H1 (cell line): ENCODE measurements around the gene TOP3B.

Source experiments
- BRCA1 ChIP-seq: IDR thresholded peaks from 2 replicates; pipeline ENCODE4 v1.6.1; 2012; ENCODE audit warnings: low read depth, low read length, improper control_type of control experiment
- GABPA ChIP-seq: IDR thresholded peaks from 2 replicates; pipeline ENCODE4 v1.6.1; 2011; ENCODE audit warnings: mild to moderate bottlenecking, low read length, moderate library complexity, borderline replicate concordance; ENCODE audit not compliant: insufficient read depth
- KDM1A ChIP-seq: fragments of 200-600, 300-600 bp; sonication (generic); IDR thresholded peaks from 2 replicates; pipeline ENCODE4 v1.7.1; 2016; ENCODE audit warnings: mild to moderate bottlenecking, low read length, borderline replicate concordance
- RFX5 ChIP-seq: IDR thresholded peaks from 2 replicates; pipeline ENCODE4 v1.6.1; 2011; ENCODE audit warnings: low read depth, low read length, improper control_type of control experiment, borderline replicate concordance
- TAF1 ChIP-seq: IDR thresholded peaks from 2 replicates; pipeline ENCODE4 v1.6.1; 2011; ENCODE audit warnings: mild to moderate bottlenecking, low read depth, low read length
- ZNF274 ChIP-seq: IDR thresholded peaks from 2 replicates; pipeline ENCODE4 v1.7.0; 2012; ENCODE audit warnings: low read length, borderline replicate concordance; ENCODE audit errors: extremely low read depth
- TF ChIP-seq, protein P1 (sequence below), 3 experiments: IDR thresholded peaks; 1 replicate in 2 of 3; 2 replicates in 1 of 3; pipeline versions ENCODE4 v1.5.1 to v1.6.1; 2011; ENCODE audit warnings: low read length in 3 of 3, mild to moderate bottlenecking in 3 of 3, inconsistent platforms in 2 of 3, low read depth in 1 of 3, moderate library complexity in 1 of 3; ENCODE audit not compliant: insufficient read depth in 1 of 3; ENCODE audit errors: control extremely low read depth in 1 of 3

DNA sequence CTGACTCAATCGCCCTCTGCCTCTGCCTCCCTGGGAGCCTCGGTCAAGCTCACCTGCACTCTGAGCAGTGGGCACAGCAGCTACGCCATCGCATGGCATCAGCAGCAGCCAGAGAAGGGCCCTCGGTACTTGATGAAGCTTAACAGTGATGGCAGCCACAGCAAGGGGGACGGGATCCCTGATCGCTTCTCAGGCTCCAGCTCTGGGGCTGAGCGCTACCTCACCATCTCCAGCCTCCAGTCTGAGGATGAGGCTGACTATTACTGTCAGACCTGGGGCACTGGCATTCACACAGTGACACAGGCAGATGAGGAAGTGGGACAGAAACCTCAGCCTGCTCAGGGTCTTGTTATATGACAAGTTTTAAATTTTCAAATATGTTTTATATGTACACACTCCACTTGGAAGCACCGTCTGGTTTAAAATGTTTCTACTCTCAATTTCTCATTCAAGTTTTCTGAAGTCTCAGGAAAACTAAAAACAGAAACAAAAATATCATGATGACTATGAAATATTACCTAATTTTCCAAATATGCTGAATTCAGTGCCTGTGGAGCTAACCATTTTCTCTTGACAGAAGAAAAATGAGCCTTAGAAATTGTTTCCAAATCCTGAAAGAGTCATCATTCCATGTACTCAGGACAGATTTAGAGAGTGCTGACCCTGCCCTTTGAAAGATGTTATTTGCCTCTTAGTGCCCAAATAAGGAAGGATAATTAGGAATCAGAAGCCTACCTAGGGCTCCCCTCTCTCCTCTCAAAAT lies 48.8 kb upstream of the TOP3B start:
- TF ChIP-seq RFX5 (no peak), KDM1A (no peak), ZNF274 (no peak), BRCA1 (no peak), TAF1 (no peak), GABPA (no peak)
- TF ChIP-seq, protein P1, sequence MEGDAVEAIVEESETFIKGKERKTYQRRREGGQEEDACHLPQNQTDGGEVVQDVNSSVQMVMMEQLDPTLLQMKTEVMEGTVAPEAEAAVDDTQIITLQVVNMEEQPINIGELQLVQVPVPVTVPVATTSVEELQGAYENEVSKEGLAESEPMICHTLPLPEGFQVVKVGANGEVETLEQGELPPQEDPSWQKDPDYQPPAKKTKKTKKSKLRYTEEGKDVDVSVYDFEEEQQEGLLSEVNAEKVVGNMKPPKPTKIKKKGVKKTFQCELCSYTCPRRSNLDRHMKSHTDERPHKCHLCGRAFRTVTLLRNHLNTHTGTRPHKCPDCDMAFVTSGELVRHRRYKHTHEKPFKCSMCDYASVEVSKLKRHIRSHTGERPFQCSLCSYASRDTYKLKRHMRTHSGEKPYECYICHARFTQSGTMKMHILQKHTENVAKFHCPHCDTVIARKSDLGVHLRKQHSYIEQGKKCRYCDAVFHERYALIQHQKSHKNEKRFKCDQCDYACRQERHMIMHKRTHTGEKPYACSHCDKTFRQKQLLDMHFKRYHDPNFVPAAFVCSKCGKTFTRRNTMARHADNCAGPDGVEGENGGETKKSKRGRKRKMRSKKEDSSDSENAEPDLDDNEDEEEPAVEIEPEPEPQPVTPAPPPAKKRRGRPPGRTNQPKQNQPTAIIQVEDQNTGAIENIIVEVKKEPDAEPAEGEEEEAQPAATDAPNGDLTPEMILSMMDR (IDR thresholded peaks at IDR 0.05; ENCODE audit: control extremely low read depth in 1 of 3, insufficient read depth in 1 of 3, low read depth in 1 of 3, low read length in 3 of 3), result no peak
